ENCODE data around the gene WDFY4. TPM values are rescaled to one million over a fixed set of nuclear protein-coding genes. Genes with fewer than 3 reads are reported as not detected.

The WDFY4 gene
- total and polyA plus RNA-seq, 4 donors, result 0.57 to 7.1 (median 2.0) TPM

DNA sequence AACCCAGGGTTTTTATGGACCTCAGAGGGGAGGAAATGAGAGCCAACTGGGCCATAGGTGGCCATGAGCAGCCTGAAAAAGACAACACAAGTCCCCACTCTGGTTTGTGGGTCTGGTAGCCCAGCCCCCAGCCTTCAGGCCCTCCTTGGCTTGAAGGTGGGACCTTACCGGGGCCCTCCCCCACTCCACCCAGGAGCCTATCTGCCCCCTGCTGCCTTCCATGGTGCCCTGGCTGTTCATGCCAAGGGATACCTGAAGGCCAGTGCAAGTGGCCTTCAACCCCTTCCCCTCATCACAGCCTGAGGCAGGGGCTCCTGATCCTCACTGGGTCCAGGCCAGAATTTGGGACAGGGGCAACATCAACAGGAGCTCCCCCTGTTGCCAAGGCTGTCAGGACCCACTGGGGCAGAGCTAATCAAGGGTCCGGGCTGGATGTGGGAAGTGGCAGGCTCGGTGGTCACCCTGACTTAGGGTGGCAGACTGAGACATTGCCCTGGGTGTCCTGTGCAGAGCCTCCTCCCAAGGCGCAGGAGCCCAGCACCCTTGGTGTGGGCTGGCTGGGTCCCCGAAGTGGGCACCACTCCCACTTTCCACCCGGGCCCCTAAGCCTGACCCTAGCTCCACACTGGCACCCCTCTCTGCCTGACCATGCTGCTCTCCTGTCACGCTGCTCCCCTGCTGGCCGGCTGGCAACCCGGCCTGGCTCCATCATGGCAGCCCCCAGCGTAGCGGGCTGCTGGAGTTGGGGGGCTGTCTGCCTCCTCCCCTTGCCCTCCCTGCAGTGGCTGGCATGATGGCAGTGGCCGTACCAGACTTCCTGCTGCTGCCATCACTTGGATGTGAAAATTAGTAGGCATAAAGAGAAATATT, 6.4 kb downstream of the WDFY4 start:
- Histone ChIP-seq H3K27ac (ENCODE audit: low read depth in 1 of 2, low read length in 2 of 2) (no peak overlapping the region), H3K4me3 (ENCODE audit: low read depth in 1 of 3, low read length in 3 of 3) (no peak overlapping the region)
- TF ChIP-seq JUND (IDR thresholded peaks at IDR 0.05), result no peak
- TF ChIP-seq, protein P1, sequence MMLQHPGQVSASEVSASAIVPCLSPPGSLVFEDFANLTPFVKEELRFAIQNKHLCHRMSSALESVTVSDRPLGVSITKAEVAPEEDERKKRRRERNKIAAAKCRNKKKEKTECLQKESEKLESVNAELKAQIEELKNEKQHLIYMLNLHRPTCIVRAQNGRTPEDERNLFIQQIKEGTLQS (IDR thresholded peaks at IDR 0.05), result no peak
- no peak for TF ChIP-seq YY1 (IDR thresholded peaks at IDR 0.05)
- TF ChIP-seq FOXA2 (IDR thresholded peaks at IDR 0.05), result no peak
- TF ChIP-seq, protein P2, sequence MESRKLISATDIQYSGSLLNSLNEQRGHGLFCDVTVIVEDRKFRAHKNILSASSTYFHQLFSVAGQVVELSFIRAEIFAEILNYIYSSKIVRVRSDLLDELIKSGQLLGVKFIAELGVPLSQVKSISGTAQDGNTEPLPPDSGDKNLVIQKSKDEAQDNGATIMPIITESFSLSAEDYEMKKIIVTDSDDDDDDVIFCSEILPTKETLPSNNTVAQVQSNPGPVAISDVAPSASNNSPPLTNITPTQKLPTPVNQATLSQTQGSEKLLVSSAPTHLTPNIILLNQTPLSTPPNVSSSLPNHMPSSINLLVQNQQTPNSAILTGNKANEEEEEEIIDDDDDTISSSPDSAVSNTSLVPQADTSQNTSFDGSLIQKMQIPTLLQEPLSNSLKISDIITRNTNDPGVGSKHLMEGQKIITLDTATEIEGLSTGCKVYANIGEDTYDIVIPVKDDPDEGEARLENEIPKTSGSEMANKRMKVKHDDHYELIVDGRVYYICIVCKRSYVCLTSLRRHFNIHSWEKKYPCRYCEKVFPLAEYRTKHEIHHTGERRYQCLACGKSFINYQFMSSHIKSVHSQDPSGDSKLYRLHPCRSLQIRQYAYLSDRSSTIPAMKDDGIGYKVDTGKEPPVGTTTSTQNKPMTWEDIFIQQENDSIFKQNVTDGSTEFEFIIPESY (IDR thresholded peaks at IDR 0.05), result no peak
- TF ChIP-seq HNF4A (conservative IDR thresholded peaks at IDR 0.05), result no peak
- TF ChIP-seq, protein P3, sequence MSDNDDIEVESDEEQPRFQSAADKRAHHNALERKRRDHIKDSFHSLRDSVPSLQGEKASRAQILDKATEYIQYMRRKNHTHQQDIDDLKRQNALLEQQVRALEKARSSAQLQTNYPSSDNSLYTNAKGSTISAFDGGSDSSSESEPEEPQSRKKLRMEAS (IDR thresholded peaks at IDR 0.05), result no peak
- no peak for TF ChIP-seq TAF1 (conservative IDR thresholded peaks at IDR 0.05)

DNA sequence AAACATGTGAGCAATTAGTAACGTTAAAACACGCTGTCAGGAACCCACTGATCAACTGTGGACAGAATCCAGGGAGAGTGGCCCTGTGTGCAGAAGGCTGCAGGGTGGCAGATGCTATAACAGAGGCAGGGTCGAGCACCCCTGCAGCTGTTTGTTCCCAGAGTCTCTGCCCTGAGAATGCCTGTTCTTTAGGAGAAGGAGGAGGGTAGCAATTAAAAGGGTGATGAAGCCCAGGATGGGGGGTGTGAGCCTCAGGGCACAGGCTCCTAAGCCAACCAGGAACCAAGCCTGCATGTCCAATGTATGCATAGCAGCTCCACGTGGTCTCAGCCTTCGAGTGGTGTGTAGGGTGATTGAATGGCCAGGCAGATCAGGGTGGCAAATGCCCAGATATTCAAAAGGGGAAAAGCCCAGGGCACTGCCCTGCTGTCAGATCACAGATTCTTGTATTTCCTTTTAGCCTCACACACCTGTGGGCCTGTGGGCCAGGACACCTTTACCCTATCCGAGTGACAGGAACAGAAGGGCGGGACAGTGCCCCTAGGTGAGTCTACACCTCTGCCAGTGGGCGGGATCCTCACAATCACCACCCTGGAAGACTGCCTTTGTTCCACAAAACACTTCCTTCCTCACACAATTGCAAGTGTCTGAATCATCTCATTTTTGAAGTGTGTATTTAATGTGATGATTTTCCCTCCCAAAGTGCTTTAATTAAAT, 7.3 kb downstream of the WDFY4 start:
- no peaks in the 10 kb centered on the region for H3K9me3 ChIP-seq (ENCODE audit: control insufficient read depth in 4 of 4, low read length in 3 of 4)
- TF ChIP-seq RAD21 (IDR thresholded peaks at IDR 0.05) (no peak), TAF1 (conservative IDR thresholded peaks at IDR 0.05) (no peak), HNF4A (conservative IDR thresholded peaks at IDR 0.05) (no peak), GABPA (IDR thresholded peaks at IDR 0.05 in 1 of 2, conservative IDR thresholded peaks at IDR 0.05 in 1 of 2) (no peak), FOXA2 (IDR thresholded peaks at IDR 0.05) (no peak), JUND (IDR thresholded peaks at IDR 0.05) (no peak), EGR1 (IDR thresholded peaks at IDR 0.05; ENCODE audit: low read depth in 2 of 2) (no peak), HNF4G (IDR thresholded peaks at IDR 0.05) (no peak), RXRA (IDR thresholded peaks at IDR 0.05) (no peak), YY1 (IDR thresholded peaks at IDR 0.05) (no peak), NR2F2 (IDR thresholded peaks at IDR 0.05) (no peak)
- TF ChIP-seq, protein P1 (IDR thresholded peaks at IDR 0.05), result no peak
- TF ChIP-seq, protein P2 (IDR thresholded peaks at IDR 0.05), result no peak
- TF ChIP-seq, protein P3 (IDR thresholded peaks at IDR 0.05), result no peak
- TF ChIP-seq, protein P4, sequence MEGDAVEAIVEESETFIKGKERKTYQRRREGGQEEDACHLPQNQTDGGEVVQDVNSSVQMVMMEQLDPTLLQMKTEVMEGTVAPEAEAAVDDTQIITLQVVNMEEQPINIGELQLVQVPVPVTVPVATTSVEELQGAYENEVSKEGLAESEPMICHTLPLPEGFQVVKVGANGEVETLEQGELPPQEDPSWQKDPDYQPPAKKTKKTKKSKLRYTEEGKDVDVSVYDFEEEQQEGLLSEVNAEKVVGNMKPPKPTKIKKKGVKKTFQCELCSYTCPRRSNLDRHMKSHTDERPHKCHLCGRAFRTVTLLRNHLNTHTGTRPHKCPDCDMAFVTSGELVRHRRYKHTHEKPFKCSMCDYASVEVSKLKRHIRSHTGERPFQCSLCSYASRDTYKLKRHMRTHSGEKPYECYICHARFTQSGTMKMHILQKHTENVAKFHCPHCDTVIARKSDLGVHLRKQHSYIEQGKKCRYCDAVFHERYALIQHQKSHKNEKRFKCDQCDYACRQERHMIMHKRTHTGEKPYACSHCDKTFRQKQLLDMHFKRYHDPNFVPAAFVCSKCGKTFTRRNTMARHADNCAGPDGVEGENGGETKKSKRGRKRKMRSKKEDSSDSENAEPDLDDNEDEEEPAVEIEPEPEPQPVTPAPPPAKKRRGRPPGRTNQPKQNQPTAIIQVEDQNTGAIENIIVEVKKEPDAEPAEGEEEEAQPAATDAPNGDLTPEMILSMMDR (IDR thresholded peaks at IDR 0.05; ENCODE audit: low read depth, low read length, missing input control), result no peak
- H3K27ac ChIP-seq (ENCODE audit: low read depth in 1 of 2, low read length in 2 of 2), result no peak overlapping the region
- H3K4me3 ChIP-seq (ENCODE audit: low read depth in 1 of 3, low read length in 3 of 3), result no peak overlapping the region
- DNase-seq (ENCODE audit: low spot score), result no peak
- H3K4me1 ChIP-seq (ENCODE audit: control insufficient read depth in 4 of 4, insufficient read depth in 4 of 4, low read length in 3 of 4), result no peaks in the 10 kb centered on the region
- WGBS, result 64% methylated on average over 8 of the region's 8 CpGs
- H3K9ac ChIP-seq (ENCODE audit: low read depth in 1 of 2, low read length in 2 of 2), result no peak overlapping the region
- H3K36me3 ChIP-seq (ENCODE audit: control insufficient read depth in 4 of 4, insufficient read depth in 3 of 4, low read depth in 1 of 4, low read length in 3 of 4), result no peaks in the 10 kb centered on the region
- no peaks in the 10 kb centered on the region for H3K27me3 ChIP-seq (ENCODE audit: control insufficient read depth in 4 of 4, insufficient read depth in 4 of 4, low read length in 3 of 4)

More for the DNA sequence above, 6.4 kb downstream of the WDFY4 start:
- H3K27me3 ChIP-seq (ENCODE audit: control insufficient read depth in 4 of 4, insufficient read depth in 4 of 4, low read length in 3 of 4), result no peaks in the 10 kb centered on the region
- H3K36me3 ChIP-seq (ENCODE audit: control insufficient read depth in 4 of 4, insufficient read depth in 3 of 4, low read depth in 1 of 4, low read length in 3 of 4), result no peaks in the 10 kb centered on the region
- no peaks in the 10 kb centered on the region for H3K4me1 ChIP-seq (ENCODE audit: control insufficient read depth in 4 of 4, insufficient read depth in 4 of 4, low read length in 3 of 4)
- WGBS, result 85% methylated on average over 12 of the region's 12 CpGs
- no peaks in the 10 kb centered on the region for H3K9me3 ChIP-seq (ENCODE audit: control insufficient read depth in 4 of 4, low read length in 3 of 4)
- no peak overlapping the region for H3K9ac ChIP-seq (ENCODE audit: low read depth in 1 of 2, low read length in 2 of 2)
- DNase-seq (ENCODE audit: low spot score), result no peak

All from liver (tissue), 9 donors.